IMR-90 (cell line): Measurements from ENCODE around the gene TRIO. TPM values are rescaled to one million over a fixed set of nuclear protein-coding genes. Genes with fewer than 3 reads are reported as not detected.

Source experiments
- ATAC-seq: fragments of 200-7000 bp; cut with Tn5 transposase; 2 replicates; pipeline ENCODE4 v1.9.1; 2020; ENCODE audit warnings: low read depth, mild to moderate bottlenecking, moderate library complexity
- BruUV-seq: library from RNA; stranded (reverse); fragments of 400-500 nt; replicated peaks from 2 replicates; lab custom pipeline; 2021; lab: Mats Ljungman, UMichigan
- CTCF ChIA-PET: fragments of 300-600 bp; formaldehyde crosslinking; extraction: SDS; loops from one replicate; lab custom pipeline; 2021; ENCODE audit warnings: antibody characterized with exemption; lab: Yijun Ruan, JAX
- POLR2A ChIA-PET: fragments of 300-600 bp; sonication (Branson Sonifier 250); formaldehyde crosslinking; loops from one replicate; lab custom pipeline; 2022; ENCODE audit warnings: antibody characterized with exemption; ENCODE audit not compliant: unreplicated experiment; lab: Charles Lee
- DNase-seq: peaks from one replicate; pipeline ENCODE4 v3.0.0; 2013
- H2AFZ ChIP-seq: replicated peaks from 2 replicates; pipeline ENCODE3; 2013; ENCODE audit warnings: low read length, mild to moderate bottlenecking; ENCODE audit not compliant: poor library complexity
- H2AK5ac ChIP-seq: 2 replicates; pipeline ENCODE4 v1.6.1; 2013; ENCODE audit warnings: low read depth, low read length, inconsistent platforms
- H2AK9ac ChIP-seq: replicated peaks from 2 replicates; pipeline ENCODE3; 2013; ENCODE audit warnings: mild to moderate bottlenecking, low read depth, low read length, moderate library complexity; ENCODE audit not compliant: poor library complexity
- H2BK120ac ChIP-seq: 2 replicates; pipeline ENCODE4 v1.6.1; 2013; ENCODE audit warnings: low read depth, low read length, inconsistent platforms
- H2BK15ac ChIP-seq: 3 replicates; pipeline ENCODE4 v1.6.1; 2013; ENCODE audit warnings: low read depth, low read length, inconsistent platforms
- H2BK20ac ChIP-seq: 2 replicates; pipeline ENCODE4 v1.6.1; 2013; ENCODE audit warnings: low read depth, mild to moderate bottlenecking, inconsistent platforms, low read length, moderate library complexity
- H2BK5ac ChIP-seq: 2 replicates; pipeline ENCODE4 v1.6.1; 2013; ENCODE audit warnings: mild to moderate bottlenecking, low read depth, low read length, inconsistent platforms; ENCODE audit not compliant: poor library complexity, severe bottlenecking
- H3K14ac ChIP-seq: replicated peaks from 2 replicates; pipeline ENCODE4 v1.6.1; 2013; ENCODE audit warnings: low read depth, low read length, inconsistent platforms
- H3K18ac ChIP-seq: 2 replicates; pipeline ENCODE4 v1.6.1; 2013; ENCODE audit warnings: low read depth, low read length, control low read depth
- H3K23ac ChIP-seq: 2 replicates; pipeline ENCODE4 v1.6.1; 2013; ENCODE audit warnings: low read depth, low read length, inconsistent platforms
- H3K27ac ChIP-seq: 2 replicates; pipeline ENCODE4 v1.5.1; 2013; ENCODE audit warnings: mild to moderate bottlenecking, control low read depth, low read length; ENCODE audit not compliant: insufficient read depth
- H3K27me3 ChIP-seq: 2 replicates; pipeline ENCODE4 v1.6.1; 2013; ENCODE audit warnings: low read length; ENCODE audit not compliant: control insufficient read depth, insufficient read depth
- H3K36me3 ChIP-seq: 2 replicates; pipeline ENCODE4 v1.6.1; 2013; ENCODE audit warnings: low read length, mixed read lengths; ENCODE audit not compliant: control insufficient read depth, insufficient read depth
- H3K4ac ChIP-seq: 2 replicates; pipeline ENCODE4 v1.6.1; 2013; ENCODE audit warnings: low read depth, low read length, inconsistent platforms
- H3K4me1 ChIP-seq: 2 replicates; pipeline ENCODE4 v1.6.1; 2013; ENCODE audit warnings: low read length, mixed read lengths; ENCODE audit not compliant: control insufficient read depth, insufficient read depth
- H3K4me2 ChIP-seq: 2 replicates; pipeline ENCODE4 v1.6.1; 2013; ENCODE audit warnings: low read depth, mild to moderate bottlenecking, control low read depth, low read length, moderate library complexity
- H3K4me3 ChIP-seq: 2 replicates; pipeline ENCODE4 v1.5.1; 2013; ENCODE audit warnings: low read depth, mild to moderate bottlenecking, control low read depth, low read length, moderate library complexity; ENCODE audit not compliant: insufficient read depth
- H3K56ac ChIP-seq: 2 replicates; pipeline ENCODE4 v1.6.1; 2013; ENCODE audit warnings: low read length, inconsistent platforms; ENCODE audit not compliant: insufficient read depth; ENCODE audit errors: extremely low read depth
- H3K79me1 ChIP-seq, 2 experiments: 2 replicates each; pipeline ENCODE4 v1.6.1; 2013; ENCODE audit warnings: low read length in 2 of 2, inconsistent platforms in 1 of 2, low read depth in 1 of 2
- H3K9ac ChIP-seq: 2 replicates; pipeline ENCODE4 v1.6.1; 2013; ENCODE audit warnings: low read depth, low read length, control low read depth
- H3K9me1 ChIP-seq: 2 replicates; pipeline ENCODE4 v1.6.1; 2013; ENCODE audit warnings: low read length, inconsistent platforms; ENCODE audit not compliant: insufficient read depth
- H3K9me3 ChIP-seq: 2 replicates; pipeline ENCODE4 v1.6.1; 2013; ENCODE audit warnings: low read length; ENCODE audit not compliant: control insufficient read depth, insufficient read depth
- H4K20me1 ChIP-seq: 2 replicates; pipeline ENCODE4 v1.6.1; 2013; ENCODE audit warnings: low read length, inconsistent platforms; ENCODE audit not compliant: insufficient read depth
- H4K5ac ChIP-seq: 2 replicates; pipeline ENCODE4 v1.6.1; 2013; ENCODE audit warnings: mild to moderate bottlenecking, low read depth, low read length, control low read depth
- H4K8ac ChIP-seq, 2 experiments: 2 replicates each; pipeline ENCODE4 v1.6.1; 2013; ENCODE audit warnings: low read depth in 2 of 2, low read length in 2 of 2, control low read depth in 1 of 2, inconsistent platforms in 1 of 2
- H4K91ac ChIP-seq: 2 replicates; pipeline ENCODE4 v1.6.1; 2013; ENCODE audit warnings: low read depth, low read length, inconsistent platforms; ENCODE audit not compliant: insufficient read depth
- CEBPB ChIP-seq: IDR thresholded peaks from 2 replicates; pipeline ENCODE4 v1.6.1; 2012; ENCODE audit warnings: low read depth, low read length, improper control_type of control experiment
- CHD1 ChIP-seq: IDR thresholded peaks from 2 replicates; pipeline ENCODE4 v1.6.1; 2012; ENCODE audit warnings: low read depth, low read length, improper control_type of control experiment
- FOS ChIP-seq: fragments of 150-350 bp; IDR thresholded peaks from 2 replicates; pipeline ENCODE4 v1.6.1; 2016; ENCODE audit warnings: low read depth, low read length
- POLR2A ChIP-seq: IDR thresholded peaks from 2 replicates; pipeline ENCODE4 v1.6.1; 2012; ENCODE audit warnings: mild to moderate bottlenecking, low read depth, low read length
- RCOR1 ChIP-seq: IDR thresholded peaks from 2 replicates; pipeline ENCODE4 v1.6.1; 2012; ENCODE audit warnings: mild to moderate bottlenecking, low read length, improper control_type of control experiment; ENCODE audit not compliant: insufficient replicate concordance
- WGBS, 2 experiments: methylation state at CpG; one replicate each; pipeline versions ENCODE4 v1.1.5 to v1.1.7; 2013; ENCODE audit warnings: missing lambda C conversion rate in 2 of 2; ENCODE audit not compliant: insufficient read length in 1 of 2; ENCODE audit errors: extremely low coverage in 2 of 2; 5-methylcytosine and 5-hydroxymethylcytosine counted together
- dilution Hi-C: fragments of 300-500 bp; cut with HindIII; formaldehyde crosslinking; loops from one replicate; pipeline ENCODE4 v1.14.3; 2018; ENCODE audit warnings: low sequenced_read_pairs; ENCODE audit not compliant: unreplicated experiment
- in situ Hi-C: fragments of 300-500 bp; cut with MboI; formaldehyde crosslinking; loops from 3 replicates; pipeline ENCODE4 v1.14.3; 2019; ENCODE audit warnings: low sequenced_read_pairs, inconsistent platforms, mixed read lengths
- intact Hi-C: fragments of 100-400 bp; cut with micrococcal nuclease; formaldehyde crosslinking; loops from 2 replicates; pipeline ENCODE4 v1.10.0; 2022
- polyA plus RNA-seq, 3 experiments: library from polyadenylated mRNA; depleted of rRNA; stranded (reverse); fragments of >200 nt; gene quantifications; 2 replicates each; pipeline ENCODE4 v1.2.3, GENCODE V29; 2012; ENCODE audit warnings: low replicate concordance in 1 of 3
- total RNA-seq: library from RNA; depleted of rRNA; stranded (reverse); fragments of >200 nt; gene quantifications from 2 replicates; pipeline ENCODE4 v1.2.3, GENCODE V29; 2012
- TF ChIP-seq, protein P1 (sequence below): conservative IDR thresholded peaks from 2 replicates; pipeline ENCODE4 v1.5.1; 2012; ENCODE audit warnings: mild to moderate bottlenecking, low read depth, low read length, improper control_type of control experiment

The TRIO gene
- total and polyA plus RNA-seq, 2 of the 4 experiments (the other 2 are of a cell fraction), result 206 to 522 TPM

DNA sequence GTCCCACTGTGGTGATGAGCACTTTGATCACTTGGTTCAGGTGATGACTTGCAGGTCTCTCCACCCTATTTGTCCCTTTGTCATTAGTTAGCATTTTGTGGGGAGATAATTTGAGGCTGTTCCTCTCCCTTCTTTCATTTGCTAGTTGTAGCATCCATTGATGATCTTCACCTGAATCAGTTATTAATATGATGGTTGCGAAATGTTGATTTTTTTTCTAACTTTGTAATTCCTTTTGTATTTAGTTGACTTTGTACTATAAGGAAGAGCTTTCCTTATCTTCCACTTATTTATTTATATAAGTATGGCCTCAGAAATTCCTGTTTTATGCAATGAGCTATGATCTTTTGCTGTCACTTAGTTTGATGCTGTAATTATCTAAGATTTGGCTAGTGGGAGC, 12.6 kb downstream of the TRIO start:
- ATAC-seq (no peak), DNase-seq (no peak)
- H3K9ac ChIP-seq, result peak overlapping the region; percentile 71
- H3K18ac ChIP-seq, result peak overlapping the region; percentile 96
- H2AK9ac ChIP-seq, result no peak overlapping the region
- H3K4me2 ChIP-seq, result peak overlapping the region; percentile 89
- H2BK5ac ChIP-seq, result peak overlapping the region; percentile 94
- intact Hi-C loops, result loop anchor here (5.0 kb wide), 1 partner anchor 37 kb away; no protein-coding TSS in a partner anchor
- peaks cover 8% of the 10 kb centered on the region; the same call in 1 of the 2 replicates for H3K36me3 ChIP-seq
- H2AK5ac ChIP-seq, result peak overlapping the region; percentile 85
- H2AFZ ChIP-seq, result no peak overlapping the region
- H3K4ac ChIP-seq, result peak overlapping the region; percentile 90
- H4K5ac ChIP-seq, result peak overlapping the region; percentile 89
- H4K91ac ChIP-seq, result peak overlapping the region; percentile 90
- TF ChIP-seq POLR2A, result no peak
- no peak for TF ChIP-seq FOS
- TF ChIP-seq RCOR1, result no peak
- TF ChIP-seq CEBPB, result peak; percentile 89
- no peak for TF ChIP-seq CHD1
- TF ChIP-seq, protein P1, sequence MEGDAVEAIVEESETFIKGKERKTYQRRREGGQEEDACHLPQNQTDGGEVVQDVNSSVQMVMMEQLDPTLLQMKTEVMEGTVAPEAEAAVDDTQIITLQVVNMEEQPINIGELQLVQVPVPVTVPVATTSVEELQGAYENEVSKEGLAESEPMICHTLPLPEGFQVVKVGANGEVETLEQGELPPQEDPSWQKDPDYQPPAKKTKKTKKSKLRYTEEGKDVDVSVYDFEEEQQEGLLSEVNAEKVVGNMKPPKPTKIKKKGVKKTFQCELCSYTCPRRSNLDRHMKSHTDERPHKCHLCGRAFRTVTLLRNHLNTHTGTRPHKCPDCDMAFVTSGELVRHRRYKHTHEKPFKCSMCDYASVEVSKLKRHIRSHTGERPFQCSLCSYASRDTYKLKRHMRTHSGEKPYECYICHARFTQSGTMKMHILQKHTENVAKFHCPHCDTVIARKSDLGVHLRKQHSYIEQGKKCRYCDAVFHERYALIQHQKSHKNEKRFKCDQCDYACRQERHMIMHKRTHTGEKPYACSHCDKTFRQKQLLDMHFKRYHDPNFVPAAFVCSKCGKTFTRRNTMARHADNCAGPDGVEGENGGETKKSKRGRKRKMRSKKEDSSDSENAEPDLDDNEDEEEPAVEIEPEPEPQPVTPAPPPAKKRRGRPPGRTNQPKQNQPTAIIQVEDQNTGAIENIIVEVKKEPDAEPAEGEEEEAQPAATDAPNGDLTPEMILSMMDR, result no peak
- H2BK15ac ChIP-seq, result peak overlapping the region; percentile 23; the same call in 1 of the 3 replicates
- dilution Hi-C loops, result no loop called here
- H3K9me3 ChIP-seq, result no peaks in the 10 kb centered on the region
- H4K20me1 ChIP-seq, result peaks cover 90% of the 10 kb centered on the region
- peaks cover 36% of the 10 kb centered on the region for H3K4me1 ChIP-seq
- peaks cover 13% of the 10 kb centered on the region for H3K9me1 ChIP-seq
- H3K27me3 ChIP-seq, result no peaks in the 10 kb centered on the region
- H2BK120ac ChIP-seq, result peak overlapping the region; percentile 88
- peaks cover 0 to 16% of the 10 kb centered on the region in 2 experiments; a peak in 2 of 4 replicates for H3K79me1 ChIP-seq
- H3K23ac ChIP-seq, result peak overlapping the region; percentile 94
- in situ Hi-C loops, result no loop called here
- H3K56ac ChIP-seq, result peak overlapping the region; percentile 67; the same call in 1 of the 2 replicates
- peak overlapping the region; percentile 19; the same call in 1 of the 2 replicates for H3K4me3 ChIP-seq
- CTCF ChIA-PET, result no interaction called here
- WGBS, 2 experiments, result no CpG with 5 or more reads among the region's 1 CpG
- no TSS peak for BruUV-seq
- H2BK20ac ChIP-seq, result peak overlapping the region; percentile 75
- peak overlapping the region; percentile 48 to 78 for H4K8ac ChIP-seq
- POLR2A ChIA-PET, result interaction anchor here (0.7 to 1.0 kb wide), 2 partner anchors 13 to 35 kb away, joined by 3 read pairs; no protein-coding TSS in a partner anchor
- H3K27ac ChIP-seq, result peak overlapping the region; percentile 72
- peak overlapping the region; percentile 89 for H3K14ac ChIP-seq
